Measurements from ENCODE around the gene ENDOG. TPM values are rescaled to one million over a fixed set of nuclear protein-coding genes. Genes with fewer than 3 reads are reported as not detected.
A peak's percentile ranks its signal among the peaks of the same experiment; 100 is the strongest.
"Not testable (repeated sequence)": the region's sequence is repeated elsewhere in the genome, so short reads cannot be mapped to it uniquely, and the experiment has no call there.

ENDOG gene
- total RNA-seq, 1 donor from 2014 or later = 28.2 TPM

DNA sequence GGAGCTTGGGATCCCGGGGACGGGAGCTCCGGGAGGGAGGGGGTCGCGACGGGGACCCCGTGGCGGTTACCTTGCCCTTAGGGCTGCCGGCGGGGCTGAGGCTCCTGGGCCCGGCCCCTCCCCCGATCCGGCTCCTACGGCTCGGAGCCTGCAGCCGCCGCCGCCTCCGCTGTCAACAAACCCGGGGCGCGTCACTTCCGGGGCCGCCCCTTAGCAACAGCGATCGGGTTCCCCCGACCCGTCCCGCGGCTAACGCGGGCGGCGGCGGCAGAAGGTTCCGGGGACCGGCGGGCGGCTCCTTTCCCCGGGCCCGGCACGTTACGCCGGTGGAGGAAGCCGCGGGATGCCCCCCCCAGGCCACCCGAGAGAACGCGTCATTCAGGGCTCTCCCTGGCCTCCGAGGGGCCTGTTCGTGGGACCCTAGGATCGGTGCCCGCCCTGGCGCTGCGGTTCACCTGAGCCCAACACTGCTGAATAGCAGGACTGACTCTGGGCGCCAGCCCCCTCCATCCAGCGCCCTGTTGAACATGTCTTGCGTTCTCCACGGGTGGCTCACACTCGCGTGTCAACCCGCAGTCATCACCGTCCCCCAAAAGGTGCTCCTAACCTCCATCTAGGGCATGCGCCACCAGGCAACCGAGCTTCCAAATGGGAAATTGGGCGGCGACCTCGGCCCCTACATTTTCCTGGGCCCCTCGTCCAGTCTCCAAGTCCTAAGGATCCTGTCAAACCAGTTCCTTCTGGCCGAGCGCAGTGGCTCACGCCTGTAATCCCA is 46.4 kb upstream of the ENDOG start, which contains the start of gene ZER1:
TSS of gene ZER1 (minus strand) at position 183 of the 775 bp plus-strand sequence. CDS start 16,362 bp downstream, outside the sequence.
- H3K4me3 ChIP-seq = peak within 1 kb of the TSS; percentile 79 to 98
- H3K9me3 ChIP-seq = no peaks in the 10 kb centered on the region
- H3K36me3 ChIP-seq = peaks cover 0 to 5% of the 10 kb centered on the region in 2 donors
- H3K4me1 ChIP-seq = peaks cover 32% of the 10 kb centered on the region
- peak within 1 kb of the TSS; percentile 88 for H3K27ac ChIP-seq
- no peaks in the 10 kb centered on the region for H3K27me3 ChIP-seq
- peak in 1 of 2 donors; percentile 63 for TF ChIP-seq POLR2A (IDR thresholded peaks at IDR 0.05)
- peak; percentile 78 to 88 for TF ChIP-seq POLR2AphosphoS5 (IDR thresholded peaks at IDR 0.05; ENCODE audit: insufficient read depth in 1 of 2, low read depth in 1 of 2)
- TF ChIP-seq, protein P1, sequence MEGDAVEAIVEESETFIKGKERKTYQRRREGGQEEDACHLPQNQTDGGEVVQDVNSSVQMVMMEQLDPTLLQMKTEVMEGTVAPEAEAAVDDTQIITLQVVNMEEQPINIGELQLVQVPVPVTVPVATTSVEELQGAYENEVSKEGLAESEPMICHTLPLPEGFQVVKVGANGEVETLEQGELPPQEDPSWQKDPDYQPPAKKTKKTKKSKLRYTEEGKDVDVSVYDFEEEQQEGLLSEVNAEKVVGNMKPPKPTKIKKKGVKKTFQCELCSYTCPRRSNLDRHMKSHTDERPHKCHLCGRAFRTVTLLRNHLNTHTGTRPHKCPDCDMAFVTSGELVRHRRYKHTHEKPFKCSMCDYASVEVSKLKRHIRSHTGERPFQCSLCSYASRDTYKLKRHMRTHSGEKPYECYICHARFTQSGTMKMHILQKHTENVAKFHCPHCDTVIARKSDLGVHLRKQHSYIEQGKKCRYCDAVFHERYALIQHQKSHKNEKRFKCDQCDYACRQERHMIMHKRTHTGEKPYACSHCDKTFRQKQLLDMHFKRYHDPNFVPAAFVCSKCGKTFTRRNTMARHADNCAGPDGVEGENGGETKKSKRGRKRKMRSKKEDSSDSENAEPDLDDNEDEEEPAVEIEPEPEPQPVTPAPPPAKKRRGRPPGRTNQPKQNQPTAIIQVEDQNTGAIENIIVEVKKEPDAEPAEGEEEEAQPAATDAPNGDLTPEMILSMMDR (IDR thresholded peaks at IDR 0.05) = no peak
- intact Hi-C loops (cut with DNase I) = no loop called here
- DNase-seq (ENCODE audit: extremely low spot score in 2 of 2) = no peak

DNA sequence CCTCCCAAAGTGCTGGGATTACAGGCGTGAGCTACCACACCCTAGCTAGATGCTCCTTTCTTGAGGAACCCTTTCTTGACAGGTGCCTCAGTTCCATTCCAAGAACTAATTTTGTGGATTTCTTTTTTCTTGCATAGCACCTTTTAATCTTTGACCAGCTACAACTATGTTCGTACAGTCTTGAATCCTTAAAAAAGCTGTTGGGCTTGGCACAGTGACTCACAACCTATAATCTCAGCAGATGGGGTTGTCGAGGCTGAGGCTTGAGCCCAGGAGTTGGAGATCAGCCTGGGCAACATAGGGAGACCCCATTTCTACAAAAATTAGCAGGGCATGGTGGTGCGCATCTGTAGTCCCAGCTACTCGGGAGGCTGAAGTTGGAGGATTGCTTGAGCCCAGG is 45.3 kb upstream of the ENDOG start:
- no peak for DNase-seq (ENCODE audit: extremely low spot score in 2 of 2)
- H3K27ac ChIP-seq = no peak overlapping the region
- H3K4me1 ChIP-seq = peaks cover 32% of the 10 kb centered on the region
- H3K27me3 ChIP-seq = no peaks in the 10 kb centered on the region
- peaks cover 0 to under 1% of the 10 kb centered on the region in 2 donors for H3K36me3 ChIP-seq
- no peaks in the 10 kb centered on the region for H3K9me3 ChIP-seq
- no peak for TF ChIP-seq POLR2AphosphoS5 (IDR thresholded peaks at IDR 0.05; ENCODE audit: insufficient read depth in 1 of 2, low read depth in 1 of 2)
- TF ChIP-seq, protein P1 (IDR thresholded peaks at IDR 0.05) = no peak
- no peak for TF ChIP-seq POLR2A (IDR thresholded peaks at IDR 0.05)
- intact Hi-C loops (cut with DNase I) = no loop called here
- no peak overlapping the region for H3K4me3 ChIP-seq

DNA sequence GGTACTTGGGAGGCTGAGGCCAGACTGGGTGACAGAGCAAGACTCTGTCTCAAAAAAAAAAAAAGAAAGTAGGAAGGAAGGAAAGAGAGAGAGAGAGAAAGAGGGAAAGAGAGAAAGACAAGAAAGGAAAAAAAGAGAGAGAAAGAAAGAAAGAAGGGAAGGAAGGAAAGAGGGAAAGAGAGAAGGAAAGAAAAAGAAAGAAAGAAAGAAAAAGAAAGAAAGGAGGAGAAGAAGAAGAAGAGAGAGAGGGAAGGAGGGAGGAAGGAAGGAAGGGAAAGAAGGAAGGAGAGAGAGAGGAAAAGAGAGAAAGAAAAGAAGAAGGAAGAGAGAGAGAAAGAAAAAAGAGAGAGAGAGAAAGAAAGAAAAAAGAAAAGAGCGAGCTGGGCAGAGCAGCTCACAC is 43.5 kb upstream of the ENDOG start:
- Histone ChIP-seq H3K4me1 (peaks cover 21% of the 10 kb centered on the region), H3K4me3 (no peak overlapping the region), H3K27ac (no peak overlapping the region), H3K36me3 (no peaks in the 10 kb centered on the region), H3K9me3 (no peaks in the 10 kb centered on the region), H3K27me3 (no peaks in the 10 kb centered on the region)
- intact Hi-C loops (cut with DNase I) = no loop called here
- TF ChIP-seq POLR2AphosphoS5 (IDR thresholded peaks at IDR 0.05; ENCODE audit: insufficient read depth in 1 of 2, low read depth in 1 of 2) (no peak), POLR2A (IDR thresholded peaks at IDR 0.05) (no peak)
- TF ChIP-seq, protein P1 (IDR thresholded peaks at IDR 0.05) = no peak
- no peak for DNase-seq (ENCODE audit: extremely low spot score in 2 of 2)

DNA sequence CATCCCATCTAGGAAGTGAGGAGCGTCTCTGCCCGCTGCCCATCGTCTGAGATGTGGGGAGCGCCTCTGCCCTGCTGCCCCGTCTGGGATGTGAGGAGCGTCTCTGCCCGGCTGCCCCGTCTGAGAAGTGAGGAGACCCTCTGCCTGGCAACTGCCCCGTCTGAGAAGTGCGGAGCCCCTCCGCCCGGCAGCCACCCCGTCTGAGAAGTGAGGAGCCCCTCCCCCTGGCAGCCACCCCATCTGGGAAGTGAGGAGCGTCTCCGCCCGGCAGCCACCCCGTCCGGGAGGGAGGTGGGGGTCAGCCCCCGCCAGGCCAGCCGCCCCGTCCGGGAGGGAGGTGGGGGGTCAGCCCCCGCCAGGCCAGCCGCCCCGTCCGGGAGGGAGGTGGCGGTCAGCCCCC is 38.2 kb upstream of the ENDOG start:
- H3K4me1 ChIP-seq; H3K9me3 ChIP-seq; DNase-seq (ENCODE audit: extremely low spot score in 2 of 2); H3K4me3 ChIP-seq; intact Hi-C loops (cut with DNase I); H3K36me3 ChIP-seq; H3K27ac ChIP-seq; H3K27me3 ChIP-seq: not testable (repeated sequence)

DNA sequence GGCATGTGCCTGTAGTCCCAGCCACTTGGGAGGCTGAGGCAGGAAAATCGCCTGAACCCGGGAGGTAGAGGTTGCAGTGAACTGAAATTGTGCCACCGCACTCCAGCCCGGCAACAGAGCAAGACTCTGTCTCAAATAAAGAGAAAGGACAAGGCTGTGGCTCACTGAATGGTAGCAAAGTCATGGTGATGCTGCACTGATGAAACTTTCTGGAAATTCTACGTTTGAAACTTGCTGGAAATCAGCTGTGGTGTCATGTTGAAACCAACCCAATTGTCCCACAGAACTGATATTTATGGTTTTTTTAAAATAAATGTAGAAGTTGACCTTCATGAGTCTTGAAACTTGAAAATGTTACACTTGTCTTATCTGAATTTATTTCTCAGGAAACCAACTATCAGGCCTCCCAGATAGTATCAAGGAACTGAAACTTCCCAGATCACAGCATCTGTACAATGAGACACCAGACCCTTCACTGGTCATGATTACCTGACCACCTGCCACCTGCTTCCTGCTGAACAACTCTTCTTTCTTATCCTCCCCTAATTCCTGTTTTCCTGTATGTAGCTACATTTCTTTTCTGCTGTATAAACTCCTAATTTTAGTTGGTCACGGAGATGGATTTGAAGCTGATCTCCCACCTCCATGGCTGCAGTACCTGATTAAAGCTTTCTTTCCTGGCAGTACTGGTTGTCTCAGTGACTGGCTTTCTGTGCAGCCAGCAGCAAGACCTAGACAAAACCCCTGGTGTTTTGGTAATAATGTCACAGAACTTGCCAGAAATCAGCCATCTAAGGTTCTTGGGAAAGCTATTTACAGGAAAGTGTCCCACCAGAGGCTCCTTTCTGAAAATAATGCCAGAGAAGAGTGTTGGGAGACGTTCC is 36.9 kb upstream of the ENDOG start:
- Histone ChIP-seq H3K9me3 (no peaks in the 10 kb centered on the region), H3K4me3 (no peak overlapping the region), H3K27ac (no peak overlapping the region), H3K27me3 (no peaks in the 10 kb centered on the region), H3K4me1 (no peaks in the 10 kb centered on the region), H3K36me3 (no peaks in the 10 kb centered on the region)
- intact Hi-C loops (cut with DNase I) = no loop called here
- DNase-seq (ENCODE audit: extremely low spot score in 2 of 2) = no peak
- no peak for TF ChIP-seq POLR2AphosphoS5 (IDR thresholded peaks at IDR 0.05; ENCODE audit: insufficient read depth in 1 of 2, low read depth in 1 of 2)
- TF ChIP-seq, protein P1 (IDR thresholded peaks at IDR 0.05) = no peak
- TF ChIP-seq POLR2A (IDR thresholded peaks at IDR 0.05) = no peak
